ENCODE data around the gene ASCC2. TPM values are rescaled to one million over a fixed set of nuclear protein-coding genes. Genes with fewer than 3 reads are reported as not detected.

The ASCC2 gene
- total and polyA plus RNA-seq, 12 donors: 26.6 to 87.0 (median 33.5) TPM

DNA sequence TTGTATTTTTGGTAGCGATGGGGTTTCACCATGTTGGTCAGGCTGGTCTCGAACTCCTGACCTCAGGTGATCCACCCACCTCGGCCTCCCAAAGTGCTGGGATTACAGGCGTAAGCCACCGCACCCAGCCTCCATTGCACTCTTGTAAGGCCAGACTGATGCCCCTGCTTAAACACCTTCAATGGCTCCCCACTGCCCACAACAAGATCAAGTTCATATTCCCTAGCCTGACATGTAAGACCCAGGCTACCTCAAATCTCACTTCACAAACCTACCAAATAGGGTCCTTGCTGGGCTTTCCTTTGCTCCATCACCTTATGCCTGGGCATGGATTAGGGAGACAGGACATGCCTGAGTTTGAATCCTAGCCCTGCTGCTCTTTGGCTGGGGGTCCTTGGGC lies 57.9 kb downstream of the ASCC2 start:
- 98 to 99% methylated on average over 5 of the region's 5 CpGs for WGBS, 2 donors
- Histone ChIP-seq H3K4me3 (no peak overlapping the region), H3K4me1 (peaks cover 10 to 51% (median 37%) of the 10 kb centered on the region in 9 donors), H3K27me3 (no peaks in the 10 kb centered on the region), H3K27ac (peak overlapping the region; percentile 21 to 84 (median 78)), H3K36me3 (no peaks in the 10 kb centered on the region), H3K9me3 (no peaks in the 10 kb centered on the region)
- DNase-seq: no peak
- ATAC-seq: no peak
- intact Hi-C loops (cut with DNase I): loop anchor here in 1 of 10 donors (2.0 kb wide), 1 partner anchor 19 kb away; no protein-coding TSS in a partner anchor
- TF ChIP-seq, protein P1, sequence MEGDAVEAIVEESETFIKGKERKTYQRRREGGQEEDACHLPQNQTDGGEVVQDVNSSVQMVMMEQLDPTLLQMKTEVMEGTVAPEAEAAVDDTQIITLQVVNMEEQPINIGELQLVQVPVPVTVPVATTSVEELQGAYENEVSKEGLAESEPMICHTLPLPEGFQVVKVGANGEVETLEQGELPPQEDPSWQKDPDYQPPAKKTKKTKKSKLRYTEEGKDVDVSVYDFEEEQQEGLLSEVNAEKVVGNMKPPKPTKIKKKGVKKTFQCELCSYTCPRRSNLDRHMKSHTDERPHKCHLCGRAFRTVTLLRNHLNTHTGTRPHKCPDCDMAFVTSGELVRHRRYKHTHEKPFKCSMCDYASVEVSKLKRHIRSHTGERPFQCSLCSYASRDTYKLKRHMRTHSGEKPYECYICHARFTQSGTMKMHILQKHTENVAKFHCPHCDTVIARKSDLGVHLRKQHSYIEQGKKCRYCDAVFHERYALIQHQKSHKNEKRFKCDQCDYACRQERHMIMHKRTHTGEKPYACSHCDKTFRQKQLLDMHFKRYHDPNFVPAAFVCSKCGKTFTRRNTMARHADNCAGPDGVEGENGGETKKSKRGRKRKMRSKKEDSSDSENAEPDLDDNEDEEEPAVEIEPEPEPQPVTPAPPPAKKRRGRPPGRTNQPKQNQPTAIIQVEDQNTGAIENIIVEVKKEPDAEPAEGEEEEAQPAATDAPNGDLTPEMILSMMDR (IDR thresholded peaks at IDR 0.05): no peak

DNA sequence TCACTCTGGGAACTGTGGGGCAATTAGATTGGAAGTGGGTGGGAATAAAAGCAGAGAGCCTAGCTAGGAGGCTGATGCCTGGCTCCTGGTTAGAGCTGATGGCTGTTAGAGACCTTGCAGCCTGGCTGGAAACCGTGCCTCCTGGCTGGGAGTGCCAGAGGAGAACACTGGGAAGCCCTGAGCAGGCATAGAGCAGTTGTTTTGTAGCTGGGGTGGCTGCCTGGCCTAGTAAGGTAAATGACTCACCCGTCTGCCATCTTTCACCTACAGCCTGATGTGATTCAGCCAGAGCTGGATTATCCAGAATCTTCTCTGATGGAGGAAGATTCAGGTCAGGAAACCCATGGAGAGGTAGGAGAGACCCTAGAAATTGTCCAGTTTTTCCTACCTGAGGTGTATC lies 64.8 kb downstream of the ASCC2 start:
- Histone ChIP-seq H3K9me3 (no peaks in the 10 kb centered on the region), H3K4me3 (no peak overlapping the region), H3K27me3 (no peaks in the 10 kb centered on the region), H3K27ac (peak overlapping the region in 4 of 10 donors; percentile 1 to 48 (median 18)), H3K4me1 (peaks cover 3 to 31% (median 19%) of the 10 kb centered on the region in 9 donors), H3K36me3 (peaks cover 0 to 32% (median 20%) of the 10 kb centered on the region in 9 donors)
- ATAC-seq (peak in 5 of 8 donors; percentile 45 to 75 (median 68)), DNase-seq (no peak)
- WGBS, 2 donors: 72 to 87% methylated on average over 2 of the region's 2 CpGs
- TF ChIP-seq, protein P1 (IDR thresholded peaks at IDR 0.05): no peak
- intact Hi-C loops (cut with DNase I): loop anchor here in 4 of 10 donors (10.0 kb wide), 2 partner anchors 62 to 232 kb away; partner anchors contain the start of gene ASCC2 (in 1 of the 4)

DNA sequence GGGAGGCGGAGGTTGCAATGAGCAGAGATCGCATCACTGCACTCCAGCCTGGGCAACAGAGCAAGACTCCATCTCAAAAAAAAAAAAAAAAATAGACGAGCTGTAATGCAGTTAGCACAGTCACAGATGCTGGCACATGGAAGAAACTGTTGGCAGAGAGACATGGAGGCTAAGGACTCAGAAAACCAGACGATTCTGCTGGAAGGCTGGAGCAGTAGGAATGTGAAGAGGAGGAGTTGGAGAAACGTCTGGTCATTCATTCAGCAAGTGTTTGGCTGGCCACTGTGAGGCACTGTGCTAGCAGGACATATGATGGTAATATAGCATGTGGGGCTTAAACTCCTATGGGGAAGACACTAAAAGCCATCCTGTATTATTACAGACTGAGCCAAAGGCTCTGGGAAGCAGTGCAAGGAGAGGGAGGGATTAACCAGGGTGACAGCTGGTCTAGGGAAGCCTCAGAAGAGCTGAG lies 65.9 kb downstream of the ASCC2 start:
- DNase-seq: no peak

DNA sequence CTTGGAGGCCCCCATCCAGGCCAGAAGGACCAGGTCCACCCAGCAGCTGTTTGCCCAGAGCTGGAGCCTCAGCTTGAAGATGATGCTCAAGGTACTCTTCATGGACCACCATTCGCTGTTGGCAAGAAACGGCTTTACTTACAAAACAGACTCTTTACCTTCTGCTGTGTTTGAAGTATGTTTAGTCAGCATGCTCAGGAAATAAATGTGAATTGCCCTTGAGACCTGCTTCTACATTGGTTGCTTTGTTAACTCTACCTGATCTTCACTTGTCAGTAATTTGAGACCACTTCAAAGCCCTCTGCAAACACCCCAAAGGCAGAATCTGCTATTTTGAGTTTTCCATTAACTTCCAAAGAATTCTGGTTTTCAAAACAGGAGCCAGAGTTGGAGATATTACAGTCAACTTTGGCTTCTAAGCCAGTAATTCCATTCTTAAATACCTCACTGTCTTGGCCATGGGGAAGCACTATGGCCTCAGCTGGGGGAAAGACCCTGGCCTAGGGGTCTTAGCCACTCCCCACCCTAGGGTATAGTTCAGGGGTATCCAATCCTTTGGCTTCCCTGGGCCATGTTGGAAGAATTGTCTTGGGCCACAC lies 68.3 kb downstream of the ASCC2 start:
- DNase-seq: no peak
- H3K4me3 ChIP-seq: no peak overlapping the region
- H3K27ac ChIP-seq: no peak overlapping the region
- peaks cover 6 to 51% (median 31%) of the 10 kb centered on the region in 9 donors for H3K4me1 ChIP-seq
- peaks cover 0 to 32% (median 20%) of the 10 kb centered on the region in 9 donors for H3K36me3 ChIP-seq
- no peaks in the 10 kb centered on the region for H3K27me3 ChIP-seq
- intact Hi-C loops (cut with DNase I): loop anchor here in 7 of 10 donors (5.0 to 10.0 kb wide), 6 partner anchors 57 to 237 kb away; partner anchors contain the start of genes ASCC2 (in 2 of the 7) and NF2 (in 1 of the 7)
- 95 to 100% methylated on average over 2 of the region's 2 CpGs for WGBS, 2 donors
- H3K9me3 ChIP-seq: no peaks in the 10 kb centered on the region
- TF ChIP-seq, protein P1 (IDR thresholded peaks at IDR 0.05): no peak
- no peak for ATAC-seq

More for the DNA sequence above, 65.9 kb downstream of the ASCC2 start:
- Histone ChIP-seq H3K9me3 (no peaks in the 10 kb centered on the region), H3K36me3 (peaks cover 0 to 32% (median 20%) of the 10 kb centered on the region in 9 donors), H3K4me1 (peaks cover 3 to 36% (median 25%) of the 10 kb centered on the region in 9 donors), H3K27ac (peak overlapping the region in 1 of 10 donors; percentile 21), H3K27me3 (no peaks in the 10 kb centered on the region), H3K4me3 (no peak overlapping the region)
- TF ChIP-seq, protein P1 (IDR thresholded peaks at IDR 0.05): peak in 4 of 9 donors; percentile 38 to 43 (median 40)
- peak in 2 of 8 donors; percentile 7 to 30 for ATAC-seq
- 42 to 45% methylated on average over 5 of the region's 5 CpGs for WGBS, 2 donors
- intact Hi-C loops (cut with DNase I): loop anchor here in 4 of 10 donors (10.0 kb wide), 2 partner anchors 63 to 233 kb away; partner anchors contain the start of gene ASCC2 (in 1 of the 4)

All from heart right ventricle (tissue), 16 donors.